Neural cell (in vitro differentiated cells): ENCODE measurements around the gene TFDP2. TPM values are rescaled to one million over a fixed set of nuclear protein-coding genes. Genes with fewer than 3 reads are reported as not detected.

ENCODE experiments used
- H2AFZ ChIP-seq: fragments of 200-600, 300-800 bp; sonication (generic), shearing (Covaris generic); 2 replicates; pipeline ENCODE4 v1.6.0; 2014; ENCODE audit warnings: low read depth, mild to moderate bottlenecking, antibody characterized with exemption, low read length, moderate library complexity
- H3F3A ChIP-seq: fragments of 200-600 bp; shearing (Covaris generic); 2 replicates; pipeline ENCODE4 v1.6.1; 2016; ENCODE audit warnings: mild to moderate bottlenecking, moderate library complexity, mixed read lengths, antibody characterized with exemption, low read length; ENCODE audit not compliant: insufficient read depth, poor library complexity, severe bottlenecking
- H3K27ac ChIP-seq: fragments of 200-600, 300-800 bp; sonication (generic), shearing (Covaris generic); 2 replicates; pipeline ENCODE4 v1.5.1; 2014; ENCODE audit warnings: mild to moderate bottlenecking, low read length, moderate library complexity
- H3K27me3 ChIP-seq: fragments of 300-800, 200-600 bp; sonication (generic), shearing (Covaris generic); 2 replicates; pipeline ENCODE4 v1.6.0; 2014; ENCODE audit warnings: mild to moderate bottlenecking, low read depth, low read length, moderate library complexity; ENCODE audit not compliant: insufficient read depth
- H3K36me3 ChIP-seq: fragments of 300-800, 200-600 bp; sonication (generic), shearing (Covaris generic); 2 replicates; pipeline ENCODE4 v1.5.1; 2014; ENCODE audit warnings: mild to moderate bottlenecking, antibody characterized with exemption, low read length, moderate library complexity; ENCODE audit not compliant: insufficient read depth
- H3K4me2 ChIP-seq: fragments of 300-800, 200-600 bp; sonication (generic), shearing (Covaris generic); 2 replicates; pipeline ENCODE4 v1.6.0; 2014; ENCODE audit warnings: mild to moderate bottlenecking, low read length
- H3K4me3 ChIP-seq: fragments of 300-800, 200-600 bp; sonication (generic), shearing (Covaris generic); 2 replicates; pipeline ENCODE4 v1.5.1; 2014; ENCODE audit warnings: mild to moderate bottlenecking, low read length, moderate library complexity
- H3K79me2 ChIP-seq: fragments of 200-600 bp; shearing (Covaris generic); replicated peaks from 2 replicates; pipeline ENCODE4 v1.6.0; 2014; ENCODE audit warnings: mild to moderate bottlenecking, low read length, moderate library complexity; ENCODE audit not compliant: insufficient read depth
- H3K9ac ChIP-seq: fragments of 300-800, 200-600 bp; sonication (generic), shearing (Covaris generic); 2 replicates; pipeline ENCODE4 v1.6.1; 2016; ENCODE audit warnings: mild to moderate bottlenecking, low read length, mixed read lengths
- H3K9me2 ChIP-seq: fragments of 200-600 bp; shearing (Covaris generic); 2 replicates; pipeline ENCODE4 v1.6.1; 2016; ENCODE audit warnings: mild to moderate bottlenecking, low read length, mixed read lengths; ENCODE audit not compliant: insufficient read depth
- H3K9me3 ChIP-seq: fragments of 200-600, 300-800 bp; sonication (generic), shearing (Covaris generic); 2 replicates; pipeline ENCODE4 v1.6.1; 2016; ENCODE audit warnings: mild to moderate bottlenecking, mixed run types, low read length, moderate library complexity, mixed read lengths
- H4K20me1 ChIP-seq: fragments of 200-600 bp; shearing (Covaris generic); 2 replicates; pipeline ENCODE4 v1.6.1; 2016; ENCODE audit warnings: mild to moderate bottlenecking, mixed run types; ENCODE audit not compliant: insufficient read depth
- EP300 ChIP-seq: fragments of 450-650 bp; conservative IDR thresholded peaks from 2 replicates; pipeline ENCODE4 v1.6.1; 2014; ENCODE audit warnings: antibody characterized with exemption, mild to moderate bottlenecking, moderate library complexity; ENCODE audit not compliant: poor library complexity, severe bottlenecking
- EZH2 ChIP-seq: fragments of 200-600, 300-800 bp; shearing (Covaris generic), sonication (generic); IDR thresholded peaks from 2 replicates; pipeline ENCODE4 v1.6.1; 2014; ENCODE audit warnings: antibody characterized with exemption, low read length, borderline replicate concordance, mild to moderate bottlenecking; ENCODE audit not compliant: insufficient read depth, poor library complexity, severe bottlenecking
- MXI1 ChIP-seq: fragments of 450-650 bp; conservative IDR thresholded peaks from 2 replicates; pipeline ENCODE4 v1.6.1; 2014; ENCODE audit warnings: antibody characterized with exemption, mild to moderate bottlenecking; ENCODE audit not compliant: poor library complexity, severe bottlenecking
- POLR2AphosphoS5 ChIP-seq: IDR thresholded peaks from 2 replicates; pipeline ENCODE4 v1.6.1; 2012
- RAD21 ChIP-seq: fragments of 450-650 bp; conservative IDR thresholded peaks from 2 replicates; pipeline ENCODE4 v1.6.1; 2014; ENCODE audit warnings: antibody characterized with exemption, mild to moderate bottlenecking, moderate library complexity
- SMC3 ChIP-seq: fragments of 450-650 bp; conservative IDR thresholded peaks from 2 replicates; pipeline ENCODE4 v1.6.1; 2014; ENCODE audit warnings: antibody characterized with exemption, mild to moderate bottlenecking, moderate library complexity; ENCODE audit not compliant: poor library complexity
- TAF1 ChIP-seq: IDR thresholded peaks from 2 replicates; pipeline ENCODE4 v1.6.1; 2012; ENCODE audit warnings: low read depth
- polyA plus RNA-seq: library from polyadenylated mRNA; depleted of rRNA; stranded (reverse); fragments of >200 nt; gene quantifications from 2 replicates; pipeline ENCODE4 v1.2.3, GENCODE V29; 2014
- TF ChIP-seq, protein P1 (sequence below): IDR thresholded peaks from 2 replicates; pipeline ENCODE4 v1.6.1; 2012; ENCODE audit warnings: borderline replicate concordance
- TF ChIP-seq, protein P2 (sequence below): fragments of 450-650 bp; IDR thresholded peaks from 2 replicates; pipeline ENCODE4 v1.5.1; 2014; ENCODE audit warnings: antibody characterized with exemption, mild to moderate bottlenecking, moderate library complexity; ENCODE audit not compliant: poor library complexity, severe bottlenecking

TFDP2 gene
- polyA plus RNA-seq, 1 donor from 2014 or later = 17.0 TPM

GRCh38 chr3:142152384-142152783 is 3.0 kb upstream of the TFDP2 start:
- no peak overlapping the region for H3K9ac ChIP-seq
- no peaks in the 10 kb centered on the region for H3K9me2 ChIP-seq
- H3K9me3 ChIP-seq = no peaks in the 10 kb centered on the region
- no peak overlapping the region for H3K4me2 ChIP-seq
- H2AFZ ChIP-seq = no peak overlapping the region
- H3F3A ChIP-seq = no peaks in the 10 kb centered on the region
- peaks cover 10% of the 10 kb centered on the region for H3K79me2 ChIP-seq
- H3K27me3 ChIP-seq = no peaks in the 10 kb centered on the region
- no peak overlapping the region for H3K4me3 ChIP-seq
- TF ChIP-seq SMC3 (no peak), EZH2 (no peak)
- H3K27ac ChIP-seq = no peak overlapping the region
- no peaks in the 10 kb centered on the region for H3K36me3 ChIP-seq
- H4K20me1 ChIP-seq = no peaks in the 10 kb centered on the region

DNA sequence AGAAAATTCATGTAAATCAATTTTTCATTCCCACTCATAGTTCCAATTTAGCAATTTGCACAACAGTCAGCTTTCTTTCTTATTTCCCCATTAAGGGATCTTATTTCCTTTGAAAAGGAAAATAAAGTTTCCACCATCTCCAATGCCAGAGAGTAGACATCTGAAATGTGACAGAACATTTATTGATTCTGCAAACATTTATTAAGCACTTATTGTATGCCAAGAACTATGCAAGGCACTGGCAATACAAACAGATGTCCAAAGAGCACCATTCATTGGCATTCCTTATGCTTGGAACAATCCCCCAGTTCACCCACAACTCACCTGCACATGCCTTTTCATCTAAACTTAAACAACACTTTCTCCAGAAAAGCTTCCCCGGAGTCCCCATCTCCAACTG is 2.5 kb upstream of the TFDP2 start:
- no peaks in the 10 kb centered on the region for H3F3A ChIP-seq
- H3K27me3 ChIP-seq = no peaks in the 10 kb centered on the region
- no peak overlapping the region for H3K4me3 ChIP-seq
- H3K27ac ChIP-seq = no peak overlapping the region
- no peak overlapping the region for H2AFZ ChIP-seq
- no peak overlapping the region for H3K9ac ChIP-seq
- H4K20me1 ChIP-seq = no peaks in the 10 kb centered on the region
- no peak overlapping the region for H3K4me2 ChIP-seq
- no peaks in the 10 kb centered on the region for H3K9me3 ChIP-seq
- H3K79me2 ChIP-seq = peaks cover 16% of the 10 kb centered on the region
- H3K9me2 ChIP-seq = no peaks in the 10 kb centered on the region
- H3K36me3 ChIP-seq = no peaks in the 10 kb centered on the region
- TF ChIP-seq EZH2 (no peak), POLR2AphosphoS5 (no peak), MXI1 (no peak), TAF1 (no peak), RAD21 (no peak), EP300 (no peak), SMC3 (no peak)
- TF ChIP-seq, protein P1, sequence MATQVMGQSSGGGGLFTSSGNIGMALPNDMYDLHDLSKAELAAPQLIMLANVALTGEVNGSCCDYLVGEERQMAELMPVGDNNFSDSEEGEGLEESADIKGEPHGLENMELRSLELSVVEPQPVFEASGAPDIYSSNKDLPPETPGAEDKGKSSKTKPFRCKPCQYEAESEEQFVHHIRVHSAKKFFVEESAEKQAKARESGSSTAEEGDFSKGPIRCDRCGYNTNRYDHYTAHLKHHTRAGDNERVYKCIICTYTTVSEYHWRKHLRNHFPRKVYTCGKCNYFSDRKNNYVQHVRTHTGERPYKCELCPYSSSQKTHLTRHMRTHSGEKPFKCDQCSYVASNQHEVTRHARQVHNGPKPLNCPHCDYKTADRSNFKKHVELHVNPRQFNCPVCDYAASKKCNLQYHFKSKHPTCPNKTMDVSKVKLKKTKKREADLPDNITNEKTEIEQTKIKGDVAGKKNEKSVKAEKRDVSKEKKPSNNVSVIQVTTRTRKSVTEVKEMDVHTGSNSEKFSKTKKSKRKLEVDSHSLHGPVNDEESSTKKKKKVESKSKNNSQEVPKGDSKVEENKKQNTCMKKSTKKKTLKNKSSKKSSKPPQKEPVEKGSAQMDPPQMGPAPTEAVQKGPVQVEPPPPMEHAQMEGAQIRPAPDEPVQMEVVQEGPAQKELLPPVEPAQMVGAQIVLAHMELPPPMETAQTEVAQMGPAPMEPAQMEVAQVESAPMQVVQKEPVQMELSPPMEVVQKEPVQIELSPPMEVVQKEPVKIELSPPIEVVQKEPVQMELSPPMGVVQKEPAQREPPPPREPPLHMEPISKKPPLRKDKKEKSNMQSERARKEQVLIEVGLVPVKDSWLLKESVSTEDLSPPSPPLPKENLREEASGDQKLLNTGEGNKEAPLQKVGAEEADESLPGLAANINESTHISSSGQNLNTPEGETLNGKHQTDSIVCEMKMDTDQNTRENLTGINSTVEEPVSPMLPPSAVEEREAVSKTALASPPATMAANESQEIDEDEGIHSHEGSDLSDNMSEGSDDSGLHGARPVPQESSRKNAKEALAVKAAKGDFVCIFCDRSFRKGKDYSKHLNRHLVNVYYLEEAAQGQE = no peak
- TF ChIP-seq, protein P2, sequence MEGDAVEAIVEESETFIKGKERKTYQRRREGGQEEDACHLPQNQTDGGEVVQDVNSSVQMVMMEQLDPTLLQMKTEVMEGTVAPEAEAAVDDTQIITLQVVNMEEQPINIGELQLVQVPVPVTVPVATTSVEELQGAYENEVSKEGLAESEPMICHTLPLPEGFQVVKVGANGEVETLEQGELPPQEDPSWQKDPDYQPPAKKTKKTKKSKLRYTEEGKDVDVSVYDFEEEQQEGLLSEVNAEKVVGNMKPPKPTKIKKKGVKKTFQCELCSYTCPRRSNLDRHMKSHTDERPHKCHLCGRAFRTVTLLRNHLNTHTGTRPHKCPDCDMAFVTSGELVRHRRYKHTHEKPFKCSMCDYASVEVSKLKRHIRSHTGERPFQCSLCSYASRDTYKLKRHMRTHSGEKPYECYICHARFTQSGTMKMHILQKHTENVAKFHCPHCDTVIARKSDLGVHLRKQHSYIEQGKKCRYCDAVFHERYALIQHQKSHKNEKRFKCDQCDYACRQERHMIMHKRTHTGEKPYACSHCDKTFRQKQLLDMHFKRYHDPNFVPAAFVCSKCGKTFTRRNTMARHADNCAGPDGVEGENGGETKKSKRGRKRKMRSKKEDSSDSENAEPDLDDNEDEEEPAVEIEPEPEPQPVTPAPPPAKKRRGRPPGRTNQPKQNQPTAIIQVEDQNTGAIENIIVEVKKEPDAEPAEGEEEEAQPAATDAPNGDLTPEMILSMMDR = no peak

DNA sequence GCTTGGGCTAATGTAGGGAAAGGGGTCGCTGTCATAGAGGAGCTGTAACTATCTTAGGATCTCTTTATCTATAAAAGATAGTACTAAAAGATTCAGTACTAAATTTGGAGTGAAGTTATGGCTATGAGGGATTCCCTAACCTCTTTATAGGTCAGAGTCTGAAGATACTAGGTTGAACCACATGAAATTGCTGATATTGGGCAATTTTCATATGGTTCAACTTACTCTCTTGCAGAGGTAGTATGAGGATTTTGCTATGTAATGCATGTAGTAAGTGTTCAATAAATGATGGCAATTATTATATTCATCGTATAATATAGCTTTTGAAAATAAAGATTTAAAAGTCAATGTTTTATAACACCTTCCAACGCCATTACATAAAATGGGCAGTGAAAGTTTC is 1.9 kb upstream of the TFDP2 start:
- Histone ChIP-seq H3K27ac (no peak overlapping the region), H3K4me2 (no peak overlapping the region), H3K4me3 (no peak overlapping the region), H3F3A (no peaks in the 10 kb centered on the region), H3K9me2 (no peaks in the 10 kb centered on the region), H3K27me3 (no peaks in the 10 kb centered on the region), H3K36me3 (no peaks in the 10 kb centered on the region), H3K79me2 (peaks cover 22% of the 10 kb centered on the region), H3K9me3 (no peaks in the 10 kb centered on the region), H4K20me1 (no peaks in the 10 kb centered on the region), H3K9ac (no peak overlapping the region), H2AFZ (no peak overlapping the region)
- TF ChIP-seq MXI1 (no peak), TAF1 (no peak), EZH2 (no peak), SMC3 (no peak)
- TF ChIP-seq, protein P1 = no peak
- TF ChIP-seq, protein P2 = no peak
